Measurements from ENCODE around the gene RSKR.
"Not testable (repeated sequence)": the region's sequence is repeated elsewhere in the genome, so short reads cannot be mapped to it uniquely, and the experiment has no call there.

The RSKR gene, protein sequence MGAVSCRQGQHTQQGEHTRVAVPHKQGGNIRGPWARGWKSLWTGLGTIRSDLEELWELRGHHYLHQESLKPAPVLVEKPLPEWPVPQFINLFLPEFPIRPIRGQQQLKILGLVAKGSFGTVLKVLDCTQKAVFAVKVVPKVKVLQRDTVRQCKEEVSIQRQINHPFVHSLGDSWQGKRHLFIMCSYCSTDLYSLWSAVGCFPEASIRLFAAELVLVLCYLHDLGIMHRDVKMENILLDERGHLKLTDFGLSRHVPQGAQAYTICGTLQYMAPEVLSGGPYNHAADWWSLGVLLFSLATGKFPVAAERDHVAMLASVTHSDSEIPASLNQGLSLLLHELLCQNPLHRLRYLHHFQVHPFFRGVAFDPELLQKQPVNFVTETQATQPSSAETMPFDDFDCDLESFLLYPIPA

DNA sequence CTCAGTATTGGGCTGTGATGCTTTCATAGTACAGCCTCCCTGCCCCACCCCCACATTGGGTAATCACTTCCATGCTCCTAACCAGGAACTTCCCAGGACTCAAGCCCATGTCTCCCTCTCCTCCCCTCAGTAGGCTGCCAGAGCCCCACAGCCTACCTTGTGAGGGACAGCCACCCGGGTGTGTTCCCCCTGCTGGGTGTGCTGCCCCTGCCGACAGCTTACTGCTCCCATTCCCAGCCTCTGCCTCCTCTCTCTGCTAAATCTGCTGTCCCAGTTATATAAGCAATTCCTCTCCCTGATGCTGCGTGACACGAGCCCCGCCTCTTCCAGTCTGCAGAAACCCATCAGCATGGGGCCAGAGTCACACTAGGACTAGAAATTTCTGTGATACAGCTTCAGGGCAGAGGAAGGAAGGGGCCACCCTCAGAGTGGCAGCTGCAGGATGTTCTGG, at the start of gene RSKR:
Gene RSKR, minus strand, starts transcription at position 255 of the 451 bp plus-strand sequence. Its CDS starts 24 bp downstream, at position 231.
- no peaks in the 10 kb centered on the region for H3K4me1 ChIP-seq (ENCODE audit: control insufficient read depth in 1 of 2, insufficient read depth in 1 of 2, low read depth in 1 of 2, low read length in 1 of 2)
- peaks cover 80% of the 10 kb centered on the region for H3K36me3 ChIP-seq
- H3K4me3 ChIP-seq (ENCODE audit: low read depth in 1 of 2, low read length in 1 of 2), result no peak within 1 kb of the TSS
- H3K27me3 ChIP-seq, result no peaks in the 10 kb centered on the region
- no peak within 1 kb of the TSS for H3K27ac ChIP-seq
- no peaks in the 10 kb centered on the region for H3K9me3 ChIP-seq
- TF ChIP-seq, protein P1, sequence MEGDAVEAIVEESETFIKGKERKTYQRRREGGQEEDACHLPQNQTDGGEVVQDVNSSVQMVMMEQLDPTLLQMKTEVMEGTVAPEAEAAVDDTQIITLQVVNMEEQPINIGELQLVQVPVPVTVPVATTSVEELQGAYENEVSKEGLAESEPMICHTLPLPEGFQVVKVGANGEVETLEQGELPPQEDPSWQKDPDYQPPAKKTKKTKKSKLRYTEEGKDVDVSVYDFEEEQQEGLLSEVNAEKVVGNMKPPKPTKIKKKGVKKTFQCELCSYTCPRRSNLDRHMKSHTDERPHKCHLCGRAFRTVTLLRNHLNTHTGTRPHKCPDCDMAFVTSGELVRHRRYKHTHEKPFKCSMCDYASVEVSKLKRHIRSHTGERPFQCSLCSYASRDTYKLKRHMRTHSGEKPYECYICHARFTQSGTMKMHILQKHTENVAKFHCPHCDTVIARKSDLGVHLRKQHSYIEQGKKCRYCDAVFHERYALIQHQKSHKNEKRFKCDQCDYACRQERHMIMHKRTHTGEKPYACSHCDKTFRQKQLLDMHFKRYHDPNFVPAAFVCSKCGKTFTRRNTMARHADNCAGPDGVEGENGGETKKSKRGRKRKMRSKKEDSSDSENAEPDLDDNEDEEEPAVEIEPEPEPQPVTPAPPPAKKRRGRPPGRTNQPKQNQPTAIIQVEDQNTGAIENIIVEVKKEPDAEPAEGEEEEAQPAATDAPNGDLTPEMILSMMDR (IDR thresholded peaks at IDR 0.05), result no peak

DNA sequence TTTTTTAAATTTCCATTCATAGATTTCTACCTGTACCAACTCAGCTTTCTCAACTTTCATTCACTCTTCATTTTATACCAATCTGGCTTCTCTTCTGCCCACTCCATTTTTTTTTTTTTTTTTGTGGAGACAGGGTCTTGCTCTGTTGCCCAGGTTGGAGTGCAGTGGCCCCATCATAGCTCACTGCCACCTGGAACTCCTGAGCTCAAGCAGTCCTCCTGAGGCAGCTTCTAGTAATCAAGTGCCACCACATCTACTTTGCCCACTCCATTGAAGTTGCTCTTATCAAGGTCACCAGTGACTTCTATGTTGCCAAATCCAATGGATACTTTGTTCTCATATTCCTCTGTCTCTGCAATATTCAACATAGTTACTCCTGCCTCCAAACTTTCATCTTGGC, 49.7 kb upstream of the RSKR start:
- peaks cover 25% of the 10 kb centered on the region in 2 experiments for H3K4me1 ChIP-seq (ENCODE audit: control insufficient read depth in 1 of 2, insufficient read depth in 1 of 2, low read depth in 1 of 2, low read length in 1 of 2)
- no peaks in the 10 kb centered on the region for H3K27me3 ChIP-seq
- no peaks in the 10 kb centered on the region for H3K9me3 ChIP-seq
- TF ChIP-seq, protein P1 (IDR thresholded peaks at IDR 0.05), result no peak
- peak overlapping the region; percentile 98 for H3K27ac ChIP-seq
- peaks cover 34% of the 10 kb centered on the region for H3K36me3 ChIP-seq
- no peak overlapping the region for H3K4me3 ChIP-seq (ENCODE audit: low read depth in 1 of 2, low read length in 1 of 2)

DNA sequence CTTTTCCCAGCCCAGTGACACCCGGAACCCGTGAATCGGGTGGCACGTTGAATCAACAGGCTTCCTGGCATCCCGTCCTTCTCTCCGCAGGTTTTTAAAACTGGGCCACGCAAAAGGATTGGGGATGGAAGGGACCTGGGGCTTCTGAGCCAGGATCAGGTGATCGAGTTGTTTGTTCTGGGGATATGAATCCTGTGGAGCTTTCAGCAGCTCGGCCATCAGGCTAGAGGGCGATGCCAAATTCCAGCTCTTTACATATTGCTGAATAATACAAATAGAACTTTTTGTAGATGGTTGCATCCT, 48.5 kb upstream of the RSKR start:
- TF ChIP-seq, protein P1 (IDR thresholded peaks at IDR 0.05), result no peak
- peaks cover 34% of the 10 kb centered on the region for H3K36me3 ChIP-seq
- peaks cover 25% of the 10 kb centered on the region in 2 experiments for H3K4me1 ChIP-seq (ENCODE audit: control insufficient read depth in 1 of 2, insufficient read depth in 1 of 2, low read depth in 1 of 2, low read length in 1 of 2)
- H3K27ac ChIP-seq, result peak overlapping the region; percentile 98
- H3K27me3 ChIP-seq, result no peaks in the 10 kb centered on the region
- no peaks in the 10 kb centered on the region for H3K9me3 ChIP-seq
- peak overlapping the region; percentile 78 to 91 for H3K4me3 ChIP-seq (ENCODE audit: low read depth in 1 of 2, low read length in 1 of 2)

DNA sequence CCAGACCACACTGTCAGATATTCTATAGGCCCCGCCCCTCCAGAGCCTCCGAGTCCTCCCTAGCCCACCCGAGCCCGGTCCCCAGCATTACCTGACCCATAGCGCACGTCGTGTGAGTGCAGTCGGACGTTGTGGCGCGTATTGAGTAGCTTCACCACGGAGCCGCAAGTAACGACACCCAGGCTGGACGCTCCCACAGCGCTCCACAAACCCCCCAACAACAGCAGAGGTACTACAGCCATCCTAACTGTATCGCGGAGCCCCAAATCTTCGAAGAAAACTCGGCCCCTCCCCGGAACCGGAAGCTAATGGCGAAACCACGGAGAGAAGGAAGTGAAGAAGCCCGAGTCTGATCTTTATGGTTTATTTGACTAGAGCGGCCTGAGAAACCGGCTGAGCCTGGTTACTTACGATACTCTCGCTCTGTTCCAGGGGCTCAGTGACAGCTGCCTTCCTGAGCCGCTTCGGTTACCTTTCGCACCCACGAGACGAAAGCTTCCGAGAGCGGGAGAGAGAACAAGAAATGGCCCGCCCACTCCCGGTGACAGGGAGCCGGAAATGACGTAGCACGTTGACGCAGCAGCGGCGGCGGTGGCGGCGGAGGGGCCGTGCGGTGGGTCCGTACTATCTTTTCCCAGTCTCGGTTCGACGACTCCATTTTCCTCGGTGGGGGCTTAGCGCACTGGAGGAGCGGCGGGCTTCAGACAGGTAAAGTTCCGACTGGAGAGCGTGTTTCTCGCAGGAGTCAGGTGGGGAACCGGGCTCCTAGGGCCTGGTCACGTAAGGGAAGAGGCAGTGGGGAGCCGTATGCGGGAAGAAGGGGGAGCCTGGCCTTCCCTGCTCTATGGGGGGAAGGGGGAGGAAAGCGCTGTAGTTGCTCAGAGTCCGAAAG, 47.9 kb upstream of the RSKR start, which contains the start of the genes SDF2 and SUPT6H:
Gene SDF2, minus strand, starts transcription at position 272 of the 892 bp plus-strand sequence. Its CDS starts 30 bp downstream, at position 242.
Gene SUPT6H, plus strand, starts transcription at position 571 of the 892 bp plus-strand sequence. CDS start 11,197 bp downstream, outside the sequence.
- H3K27ac ChIP-seq, result peak within 1 kb of the TSS; percentile 98
- H3K4me3 ChIP-seq (ENCODE audit: low read depth in 1 of 2, low read length in 1 of 2), result peak within 1 kb of the TSS; percentile 78 to 91
- no peaks in the 10 kb centered on the region for H3K27me3 ChIP-seq
- TF ChIP-seq, protein P1 (IDR thresholded peaks at IDR 0.05), result no peak
- peaks cover 25% of the 10 kb centered on the region in 2 experiments for H3K4me1 ChIP-seq (ENCODE audit: control insufficient read depth in 1 of 2, insufficient read depth in 1 of 2, low read depth in 1 of 2, low read length in 1 of 2)
- H3K9me3 ChIP-seq, result no peaks in the 10 kb centered on the region
- H3K36me3 ChIP-seq, result peaks cover 37% of the 10 kb centered on the region

DNA sequence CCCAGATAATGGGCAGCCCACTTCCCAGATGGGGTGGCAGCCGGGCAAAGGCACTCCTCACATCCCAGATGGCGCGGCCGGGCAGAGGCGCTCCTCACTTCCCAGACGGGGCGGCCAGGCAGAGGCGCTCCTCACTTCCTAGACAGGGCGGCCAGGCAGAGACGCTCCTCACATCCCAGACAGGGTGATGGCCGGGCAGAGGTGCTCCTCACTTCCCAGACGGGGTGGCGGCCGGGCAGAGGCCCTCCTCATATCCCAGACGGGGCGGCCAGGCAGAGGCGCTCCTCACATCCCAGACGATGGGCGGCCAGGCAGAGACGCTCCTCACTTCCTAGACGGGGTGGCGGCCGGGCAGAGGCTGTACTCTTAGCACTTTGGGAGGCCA, 45.5 kb upstream of the RSKR start:
- H3K36me3 ChIP-seq, result peaks cover 46% of the 10 kb centered on the region
- H3K4me1 ChIP-seq (ENCODE audit: control insufficient read depth in 1 of 2, insufficient read depth in 1 of 2, low read depth in 1 of 2, low read length in 1 of 2), result peaks cover 25% of the 10 kb centered on the region in 2 experiments
- not testable (repeated sequence) for H3K4me3 ChIP-seq (ENCODE audit: low read depth in 1 of 2, low read length in 1 of 2); H3K9me3 ChIP-seq; H3K27ac ChIP-seq; H3K27me3 ChIP-seq

DNA sequence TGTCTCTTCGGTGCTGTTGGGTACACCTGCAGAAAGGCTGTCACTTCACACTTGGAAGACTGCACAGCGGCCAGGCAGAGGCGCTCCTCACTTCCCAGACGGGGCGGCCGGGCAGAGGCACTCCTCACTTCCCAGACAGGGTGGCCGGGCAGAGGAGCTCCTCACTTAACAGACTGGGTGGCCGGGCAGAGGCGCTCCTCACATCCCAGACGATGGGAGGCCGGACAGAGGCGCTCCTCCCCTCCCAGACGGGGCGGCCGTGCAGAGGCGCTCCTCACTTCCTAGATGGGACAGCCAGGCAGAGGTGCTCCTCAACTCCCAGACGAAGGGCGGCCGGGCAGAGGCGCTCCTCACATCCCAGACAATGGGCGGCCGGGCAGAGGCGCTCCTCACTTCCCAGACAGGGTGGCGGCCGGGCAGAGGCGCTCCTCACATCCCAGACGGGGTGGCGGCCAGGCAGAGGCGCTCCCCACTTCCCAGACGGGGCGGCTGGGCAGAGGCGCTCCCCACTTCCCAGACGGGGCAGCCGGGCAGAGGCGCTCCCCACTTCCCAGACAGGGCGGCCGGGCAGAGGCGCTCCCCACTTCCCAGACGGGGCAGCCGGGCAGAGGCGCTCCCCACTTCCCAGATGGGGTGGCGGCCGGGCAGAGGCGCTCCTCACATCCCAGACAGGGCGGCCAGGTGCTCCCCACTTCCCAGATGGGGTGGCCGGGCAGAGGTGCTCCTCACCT, 44.9 kb upstream of the RSKR start:
- not testable (repeated sequence) for H3K27me3 ChIP-seq; H3K4me3 ChIP-seq (ENCODE audit: low read depth in 1 of 2, low read length in 1 of 2); H3K9me3 ChIP-seq; H3K27ac ChIP-seq
- Histone ChIP-seq H3K36me3 (peaks cover 51% of the 10 kb centered on the region), H3K4me1 (ENCODE audit: control insufficient read depth in 1 of 2, insufficient read depth in 1 of 2, low read depth in 1 of 2, low read length in 1 of 2) (peaks cover 25% of the 10 kb centered on the region in 2 experiments)

DNA sequence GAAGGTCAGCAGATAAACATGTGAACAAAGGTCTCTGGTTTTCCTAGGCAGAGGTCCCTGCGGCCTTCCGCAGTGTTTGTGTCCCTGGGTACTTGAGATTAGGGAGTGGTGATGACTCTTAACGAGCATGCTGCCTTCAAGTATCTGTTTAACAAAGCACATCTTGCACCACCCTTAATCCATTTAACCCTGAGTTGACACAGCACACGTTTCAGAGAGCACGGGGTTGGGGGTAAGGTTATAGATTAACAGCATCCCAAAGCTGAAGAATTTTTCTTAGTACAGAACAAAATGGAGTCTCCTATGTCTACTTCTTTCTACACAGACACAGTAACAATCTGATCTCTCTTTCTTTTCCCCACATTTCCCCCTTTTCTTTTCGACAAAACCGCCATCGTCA, 44.4 kb upstream of the RSKR start:
- H3K27ac ChIP-seq; H3K4me3 ChIP-seq (ENCODE audit: low read depth in 1 of 2, low read length in 1 of 2); H3K27me3 ChIP-seq; H3K9me3 ChIP-seq: not testable (repeated sequence)
- peaks cover 23 to 24% of the 10 kb centered on the region in 2 experiments for H3K4me1 ChIP-seq (ENCODE audit: control insufficient read depth in 1 of 2, insufficient read depth in 1 of 2, low read depth in 1 of 2, low read length in 1 of 2)
- peaks cover 57% of the 10 kb centered on the region for H3K36me3 ChIP-seq
